ENCODE data around the gene DMAP1. TPM values are rescaled to one million over a fixed set of nuclear protein-coding genes. Genes with fewer than 3 reads are reported as not detected.

The DMAP1 gene
- total RNA-seq, 4 donors from 2014 or later: 44.2 to 102 (median 52.6) TPM

DNA sequence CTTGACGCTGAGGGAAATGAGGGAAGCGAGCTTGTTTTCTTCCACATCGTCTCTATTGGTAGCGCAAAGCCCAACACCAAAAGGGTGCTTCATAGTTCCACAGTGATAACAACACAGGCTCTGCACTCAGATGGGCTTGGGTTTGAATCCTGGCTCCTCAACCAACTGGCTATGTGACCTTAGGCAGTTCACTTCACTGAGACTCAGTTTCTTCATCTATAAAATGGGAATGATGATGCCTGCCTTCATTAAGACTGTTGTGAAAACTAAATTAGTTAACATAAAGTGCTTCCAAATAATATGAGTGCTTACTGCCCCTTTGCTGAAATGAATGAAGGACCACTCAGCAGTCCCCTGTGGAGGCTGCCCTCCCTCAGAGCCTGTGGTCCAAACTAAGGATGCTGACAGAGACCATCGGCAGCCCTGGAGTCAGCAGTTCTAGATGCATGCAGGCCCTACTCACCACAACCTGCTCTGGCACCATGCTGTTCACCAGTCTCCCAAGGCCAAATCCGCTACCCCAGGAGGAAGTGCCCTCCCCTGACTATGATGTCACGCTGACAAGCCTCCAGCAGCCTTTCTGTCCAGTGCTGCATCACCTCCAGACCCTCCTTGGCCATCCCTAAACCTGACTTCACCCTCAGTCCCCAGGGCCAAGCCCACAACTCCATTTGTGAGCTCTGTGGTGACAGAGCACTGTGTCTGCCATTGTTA lies 30.7 kb downstream of the DMAP1 start:
- WGBS: 95% methylated on average over 7 of the region's 7 CpGs
- no peak overlapping the region for H3K4me3 ChIP-seq
- H3K4me1 ChIP-seq: peaks cover 15% of the 10 kb centered on the region
- no peaks in the 10 kb centered on the region for H3K9me3 ChIP-seq
- no peaks in the 10 kb centered on the region for H3K27me3 ChIP-seq
- no peak overlapping the region for H3K27ac ChIP-seq
- TF ChIP-seq CTCF (IDR thresholded peaks at IDR 0.05) (no peak), EP300 (IDR thresholded peaks at IDR 0.05) (no peak), POLR2AphosphoS5 (IDR thresholded peaks at IDR 0.05) (no peak), POLR2A (IDR thresholded peaks at IDR 0.05) (no peak)
- H3K36me3 ChIP-seq: peaks cover 22% of the 10 kb centered on the region
- DNase-seq (ENCODE audit: low spot score in 2 of 2): no peak

- Histone ChIP-seq H3K4me3 (no peak overlapping the region), H3K9me3 (no peaks in the 10 kb centered on the region), H3K27me3 (no peaks in the 10 kb centered on the region), H3K27ac (no peak overlapping the region), H3K36me3 (peaks cover 22% of the 10 kb centered on the region), H3K4me1 (peaks cover 8% of the 10 kb centered on the region)
- WGBS: 95% methylated on average over 9 of the region's 9 CpGs
- TF ChIP-seq POLR2AphosphoS5 (IDR thresholded peaks at IDR 0.05): no peak
- TF ChIP-seq POLR2A (IDR thresholded peaks at IDR 0.05): no peak
- no peak for TF ChIP-seq EP300 (IDR thresholded peaks at IDR 0.05)
- no peak for TF ChIP-seq CTCF (IDR thresholded peaks at IDR 0.05)
- no peak for DNase-seq (ENCODE audit: low spot score in 2 of 2)
Observed at GRCh38 chr1:44244986-44245385, 31.7 kb downstream of the DMAP1 start.

DNA sequence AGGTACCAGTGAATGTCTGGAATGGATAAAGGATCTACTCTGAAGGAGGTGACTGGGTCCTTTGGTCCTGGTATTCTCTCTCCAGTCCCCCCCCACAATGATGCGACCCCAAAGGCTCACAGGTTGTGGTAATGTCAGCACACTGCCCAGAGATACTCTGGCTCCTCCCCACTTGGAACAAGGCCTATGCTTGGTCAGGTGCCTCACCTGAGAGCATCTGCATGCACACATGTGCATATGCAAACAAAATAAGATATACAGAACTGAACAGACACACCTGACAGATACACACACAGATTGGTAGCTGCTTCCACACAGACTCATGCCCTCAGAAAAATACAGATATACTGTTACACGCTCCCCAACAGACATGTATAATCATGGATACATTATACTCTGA lies 33.5 kb downstream of the DMAP1 start:
- Histone ChIP-seq H3K27me3 (no peaks in the 10 kb centered on the region), H3K4me3 (no peak overlapping the region), H3K4me1 (no peaks in the 10 kb centered on the region), H3K36me3 (peaks cover 22% of the 10 kb centered on the region), H3K9me3 (no peaks in the 10 kb centered on the region), H3K27ac (no peak overlapping the region)
- no peak for TF ChIP-seq POLR2A (IDR thresholded peaks at IDR 0.05)
- TF ChIP-seq CTCF (IDR thresholded peaks at IDR 0.05): no peak
- TF ChIP-seq POLR2AphosphoS5 (IDR thresholded peaks at IDR 0.05): no peak
- no peak for TF ChIP-seq EP300 (IDR thresholded peaks at IDR 0.05)
- DNase-seq (ENCODE audit: low spot score in 2 of 2): no peak
- 100% methylated on average over 2 of the region's 2 CpGs for WGBS

DNA sequence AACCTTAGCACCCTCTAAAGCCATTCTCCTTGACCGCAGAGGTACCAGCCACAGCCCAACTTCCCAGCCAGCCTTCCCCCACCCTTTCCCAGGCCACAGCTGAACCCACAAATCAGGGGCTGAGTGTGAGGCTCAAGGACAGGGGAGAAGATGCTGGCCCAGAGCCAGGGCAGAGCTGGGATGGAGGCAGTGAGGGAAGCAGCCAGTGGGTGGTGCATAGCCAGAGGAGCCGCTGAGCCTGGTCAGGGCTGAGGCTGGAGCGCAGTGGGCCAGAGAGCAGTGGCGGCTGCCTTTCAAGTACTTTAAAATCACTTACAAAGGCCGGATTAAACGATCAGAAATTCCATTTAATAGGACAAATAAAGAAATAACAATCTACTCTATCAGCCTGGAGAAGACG lies 36.3 kb downstream of the DMAP1 start:
- TF ChIP-seq POLR2A (IDR thresholded peaks at IDR 0.05) (no peak), CTCF (IDR thresholded peaks at IDR 0.05) (no peak)
- Histone ChIP-seq H3K36me3 (peaks cover 8% of the 10 kb centered on the region), H3K27me3 (no peaks in the 10 kb centered on the region), H3K4me1 (no peaks in the 10 kb centered on the region), H3K4me3 (no peak overlapping the region), H3K9me3 (no peaks in the 10 kb centered on the region), H3K27ac (no peak overlapping the region)
- DNase-seq (ENCODE audit: low spot score in 2 of 2): no peak
- WGBS: 93% methylated on average over 7 of the region's 7 CpGs

- DNase-seq (ENCODE audit: low spot score in 2 of 2): no peak
- 89% methylated on average over 33 of the region's 33 CpGs for WGBS
- Histone ChIP-seq H3K4me1 (no peaks in the 10 kb centered on the region), H3K4me3 (no peak overlapping the region), H3K27me3 (no peaks in the 10 kb centered on the region), H3K9me3 (no peaks in the 10 kb centered on the region), H3K27ac (no peak overlapping the region), H3K36me3 (peaks cover 6% of the 10 kb centered on the region)
- TF ChIP-seq POLR2A (IDR thresholded peaks at IDR 0.05) (no peak), CTCF (IDR thresholded peaks at IDR 0.05) (no peak), EP300 (IDR thresholded peaks at IDR 0.05) (no peak), POLR2AphosphoS5 (IDR thresholded peaks at IDR 0.05) (no peak)
Observed at GRCh38 chr1:44250068-44250781, 37.0 kb downstream of the DMAP1 start.
